HG03039 (cell line): ENCODE results near the gene NDST1.

Experiments used
- ATAC-seq: cut with Tn5 transposase; IDR thresholded peaks from one replicate; pipeline ENCODE4 v1.9.1; 2021; ENCODE audit warnings: mild to moderate bottlenecking, moderate library complexity; ENCODE audit not compliant: unreplicated experiment

Gene NDST1

GRCh38 chr5:150488519-150489359 is 19.2 kb upstream of the NDST1 start:
- no peak for ATAC-seq

GRCh38 chr5:150489360-150490295 is 18.3 kb upstream of the NDST1 start:
- ATAC-seq: peak; percentile 80

DNA sequence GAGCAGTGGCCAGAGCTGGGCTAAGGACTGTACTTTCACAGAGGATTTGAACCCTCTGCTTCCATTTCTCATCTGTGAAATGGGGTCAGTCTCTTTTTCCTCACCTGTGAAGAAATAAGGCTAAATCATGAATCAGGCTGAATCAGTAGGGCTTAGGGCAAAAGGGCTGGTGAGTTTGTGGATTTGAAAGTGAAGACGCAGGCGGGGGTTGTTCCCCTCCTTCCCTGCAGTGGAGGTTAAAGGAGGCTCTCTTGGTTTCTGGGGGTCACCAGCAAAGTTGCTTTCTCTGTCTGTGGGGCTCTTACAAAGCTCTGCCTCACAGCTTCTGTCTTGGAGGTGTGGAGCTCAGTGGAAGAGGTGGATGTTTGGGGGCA is 17.6 kb upstream of the NDST1 start:
- no peak for ATAC-seq

DNA sequence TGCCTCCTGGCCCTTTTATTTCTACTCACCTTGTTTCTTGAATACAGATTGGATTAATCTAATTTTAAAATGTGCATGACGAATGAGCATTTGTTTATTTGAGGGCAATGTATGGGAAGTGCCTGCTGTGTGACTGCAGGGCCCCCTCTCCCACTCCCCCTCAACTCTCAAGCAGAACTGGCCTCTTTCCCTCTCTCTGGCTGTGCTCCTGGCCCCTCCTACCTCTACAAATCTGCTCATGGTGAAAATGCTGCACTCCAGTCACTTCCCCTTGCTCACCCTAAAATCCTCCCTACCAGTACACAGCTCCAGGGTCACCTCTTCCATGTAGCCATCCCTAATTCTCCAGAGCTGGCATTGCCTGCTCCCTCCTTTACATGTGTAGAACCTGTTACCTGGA is 17.2 kb upstream of the NDST1 start:
- ATAC-seq: no peak

GRCh38 chr5:150491876-150492275 is 16.1 kb upstream of the NDST1 start:
- ATAC-seq: no peak

- ATAC-seq: no peak
Observed at GRCh38 chr5:150492621-150493020, 15.3 kb upstream of the NDST1 start.

DNA sequence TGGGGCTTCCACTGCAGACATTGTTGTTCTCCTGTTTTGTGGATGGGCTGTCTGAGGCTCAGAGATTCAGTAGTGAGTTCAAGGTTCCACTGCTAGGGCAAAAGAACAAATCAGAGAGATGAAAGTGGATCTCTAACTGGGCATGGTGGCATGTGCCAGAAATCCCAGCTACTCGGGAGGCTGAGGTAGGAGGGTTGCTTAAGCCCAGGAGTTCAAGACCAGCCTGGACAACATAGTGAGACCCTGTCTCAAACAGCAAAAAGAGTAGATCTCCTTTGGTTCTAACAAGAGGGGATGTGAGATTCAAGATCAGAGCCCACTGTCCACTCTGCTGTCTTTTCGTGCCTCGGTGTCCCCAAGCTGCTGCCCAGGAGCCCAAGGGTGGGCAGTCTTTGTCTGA is 11.8 kb upstream of the NDST1 start:
- ATAC-seq: no peak

DNA sequence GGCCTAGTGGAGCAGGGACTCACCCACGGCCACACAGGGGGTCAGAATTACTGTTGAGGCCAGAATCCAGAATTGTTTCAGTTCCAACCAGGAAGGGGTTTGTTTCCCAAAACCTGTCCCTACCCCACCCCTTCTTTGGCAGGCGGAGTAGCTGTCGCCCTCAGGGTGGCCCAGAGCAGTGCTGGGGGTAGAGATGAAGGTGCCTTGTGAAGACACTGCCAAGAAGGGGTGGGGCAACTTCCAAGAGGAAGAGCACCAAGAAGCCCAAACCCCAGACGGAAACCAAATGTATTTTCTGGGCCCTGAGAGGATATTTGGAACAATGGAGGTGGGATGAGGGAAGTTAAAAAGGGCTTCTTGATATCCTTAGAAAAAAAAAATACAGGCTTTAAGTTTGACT is 11.4 kb upstream of the NDST1 start:
- ATAC-seq: no peak

- no peak for ATAC-seq
Observed at GRCh38 chr5:150497274-150497988, 10.5 kb upstream of the NDST1 start.

GRCh38 chr5:150497989-150498317 is 10.0 kb upstream of the NDST1 start:
- ATAC-seq: no peak

DNA sequence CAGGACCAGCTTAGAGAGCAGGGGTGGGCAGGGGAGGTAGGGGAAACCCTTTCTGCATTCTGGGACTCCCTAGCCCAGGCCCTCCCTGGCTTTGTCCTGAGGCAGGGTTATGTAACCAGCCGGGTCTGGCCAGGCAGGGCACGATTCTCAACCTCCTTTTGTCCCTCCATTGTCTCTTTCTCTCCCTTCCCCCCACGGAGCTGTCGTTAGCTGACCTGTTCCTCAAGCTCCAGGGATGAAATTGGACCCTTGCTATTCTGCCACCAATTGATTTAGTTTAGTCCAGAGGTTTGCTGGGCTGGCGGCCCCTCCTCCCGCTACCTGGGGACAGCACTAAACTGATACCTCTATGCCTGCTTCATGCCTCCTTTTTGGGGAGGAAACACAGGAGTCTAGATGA is 9.4 kb upstream of the NDST1 start:
- ATAC-seq: no peak

- no peak for ATAC-seq
Observed at GRCh38 chr5:150498971-150499370, 9.0 kb upstream of the NDST1 start.

DNA sequence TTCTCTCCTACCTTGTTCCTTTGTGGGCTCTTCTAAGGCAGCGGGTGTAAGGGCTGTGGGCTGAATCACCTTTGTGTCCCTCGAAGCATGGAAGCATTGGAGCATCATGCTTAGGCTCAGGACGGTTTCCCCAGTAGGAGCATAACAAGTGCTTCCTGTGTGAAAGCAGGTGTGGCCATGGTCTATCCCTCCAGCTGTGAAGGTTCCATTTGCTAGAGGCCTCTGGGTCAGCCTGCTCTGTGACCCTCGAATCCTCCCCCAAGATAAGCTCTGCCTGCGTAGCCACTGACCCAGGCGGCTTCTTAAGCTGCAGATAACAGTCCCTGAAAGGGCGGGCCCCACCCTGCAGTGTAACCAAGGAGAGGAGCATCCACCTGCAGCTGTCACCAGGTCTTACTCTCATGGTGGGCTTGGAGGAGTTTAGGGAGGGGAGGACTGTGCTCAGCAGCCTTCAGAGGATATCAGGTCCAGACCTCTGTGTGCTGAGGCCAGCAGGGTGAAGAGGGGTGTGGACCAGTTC is 8.4 kb upstream of the NDST1 start:
- no peak for ATAC-seq

DNA sequence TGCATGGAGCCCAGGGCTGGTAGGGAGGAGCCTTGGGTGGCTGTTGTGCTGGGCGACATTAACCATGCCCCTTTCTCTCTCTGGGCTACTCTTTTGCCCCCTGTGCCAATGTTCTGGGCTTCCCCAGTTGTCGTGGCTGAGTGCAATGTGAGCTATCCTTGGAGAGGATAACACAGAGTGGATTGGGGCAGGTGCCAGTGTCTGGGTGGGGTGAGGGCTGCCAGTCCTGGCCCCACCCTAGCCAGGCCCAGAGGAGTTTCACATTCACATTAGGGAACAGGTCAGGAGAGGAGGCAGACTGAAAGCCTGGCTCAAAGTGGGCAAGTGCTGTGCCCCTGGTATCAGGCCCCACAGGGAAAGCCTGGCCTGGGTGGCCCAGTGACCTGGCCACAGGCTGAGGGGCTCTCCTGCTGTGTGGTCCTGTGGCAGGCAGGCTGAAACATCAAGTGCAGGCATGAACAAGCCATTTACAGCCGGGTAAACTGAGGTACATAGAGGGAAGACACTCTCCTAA is 7.5 kb upstream of the NDST1 start:
- no peak for ATAC-seq

DNA sequence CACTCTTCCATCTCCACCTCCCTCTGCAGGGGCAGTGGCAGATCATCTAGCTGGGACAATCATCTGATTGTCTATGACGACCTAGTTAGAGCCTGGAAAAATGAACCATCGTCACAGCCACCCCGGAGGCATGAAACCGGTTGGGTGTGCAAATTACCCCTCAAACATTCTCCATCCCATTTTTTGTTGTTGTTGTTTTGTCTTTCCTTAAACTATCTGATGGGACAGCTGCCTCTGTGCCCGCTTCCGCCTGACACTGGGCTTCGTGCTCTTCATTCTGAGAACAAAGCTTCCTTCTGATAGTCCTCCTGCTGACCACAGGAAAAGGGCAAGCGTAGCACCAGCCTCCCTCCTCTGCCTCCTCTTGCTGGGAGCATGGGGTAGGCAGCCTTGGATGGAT is 7.0 kb upstream of the NDST1 start:
- ATAC-seq: no peak

- ATAC-seq: no peak
Observed at GRCh38 chr5:150502106-150502505, 5.8 kb upstream of the NDST1 start.

GRCh38 chr5:150502847-150503246 is 5.1 kb upstream of the NDST1 start:
- ATAC-seq: no peak

DNA sequence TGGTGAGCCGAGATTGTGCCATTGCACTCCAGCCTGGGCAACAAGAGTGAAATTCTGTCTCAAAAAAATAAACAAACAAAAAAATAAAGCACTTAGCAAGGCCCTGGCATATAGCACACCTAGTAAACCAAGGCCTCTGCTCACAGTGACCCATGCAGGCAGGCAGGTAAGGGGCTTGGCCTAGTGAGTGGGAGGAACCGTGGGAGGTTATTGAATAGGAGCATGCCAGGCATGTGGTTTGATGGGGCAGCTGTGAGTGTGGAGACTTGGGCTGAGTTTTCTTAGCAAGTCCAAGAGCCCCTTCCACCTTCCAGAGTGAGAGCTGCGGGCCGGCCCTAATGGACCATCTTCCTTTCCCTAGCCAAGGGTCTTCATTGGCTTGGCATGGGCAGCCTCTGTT is 4.5 kb upstream of the NDST1 start:
- no peak for ATAC-seq

- no peak for ATAC-seq
Observed at GRCh38 chr5:150503977-150504620, 3.8 kb upstream of the NDST1 start.

GRCh38 chr5:150505041-150505511 is 2.9 kb upstream of the NDST1 start:
- ATAC-seq: no peak
